Activated T-helper 2 cell treated with anti-CD3 and anti-CD28 coated beads, Interferon-gamma antibody, Interleukin-2, Interleukin-4, amounts not matched to agents 10 μg/mL and 5 μg/mL and 100 μg/mL, durations not matched to agents 14 hours and 24 hours and 36 hours (primary cell): Measurements from ENCODE around the gene MTMR1. TPM values are rescaled to one million over a fixed set of nuclear protein-coding genes. Genes with fewer than 3 reads are reported as not detected.
A peak's percentile ranks its signal among the peaks of the same experiment; 100 is the strongest.

Experiments used
- DNase-seq: peaks from one replicate; pipeline ENCODE4 v3.0.0; 2021; ENCODE audit warnings: low spot score
- H3K27ac Mint-ChIP-seq: one replicate; pipeline ENCODE4 v1.8.0; 2021; ENCODE audit warnings: mixed read lengths
- H3K27me3 Mint-ChIP-seq: one replicate; pipeline ENCODE4 v1.8.0; 2021; ENCODE audit warnings: low read depth, mixed read lengths
- H3K36me3 Mint-ChIP-seq: one replicate; pipeline ENCODE4 v1.8.0; 2021; ENCODE audit warnings: low read depth, mixed read lengths
- H3K4me1 Mint-ChIP-seq: one replicate; pipeline ENCODE4 v1.8.0; 2021; ENCODE audit warnings: low read depth, mixed read lengths
- H3K4me3 Mint-ChIP-seq: one replicate; pipeline ENCODE4 v1.8.0; 2021; ENCODE audit warnings: low read depth, mild to moderate bottlenecking, moderate library complexity, mixed read lengths
- H3K9me3 Mint-ChIP-seq: one replicate; pipeline ENCODE4 v1.8.0; 2021; ENCODE audit warnings: mixed read lengths
- intact Hi-C: fragments of 100-400 bp; cut with micrococcal nuclease; formaldehyde crosslinking; loops from one replicate; pipeline ENCODE4 v1.15.1; 2023
- total RNA-seq: library from RNA; stranded (reverse); gene quantifications from 2 replicates; pipeline ENCODE4 v1.2.3, GENCODE V29; 2022

Gene MTMR1
- total RNA-seq, 1 donor from 2014 or later = 32.5 TPM

DNA sequence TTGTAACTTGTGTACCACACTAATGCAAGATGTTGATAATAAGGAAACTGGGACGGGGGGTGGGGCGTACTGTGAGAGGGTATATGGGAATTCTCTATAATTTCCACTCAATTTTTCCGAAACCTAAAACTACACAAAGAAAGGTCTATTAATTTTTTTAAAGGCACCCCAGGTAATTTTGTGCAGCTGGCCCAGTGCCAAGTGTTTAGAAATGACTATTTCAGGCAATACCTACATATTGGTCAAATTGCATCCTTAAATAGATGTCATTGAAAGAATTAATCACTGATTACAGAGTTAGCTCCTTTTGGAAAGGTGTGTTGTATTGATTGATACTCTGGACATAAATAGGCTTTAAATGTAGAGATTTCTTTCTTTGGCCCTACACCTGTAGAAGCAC is 10.1 kb upstream of the MTMR1 start:
- no peak for DNase-seq
- Mint-ChIP-seq H3K4me1 (peaks cover 2% of the 10 kb centered on the region), H3K36me3 (no peaks in the 10 kb centered on the region), H3K4me3 (no peak overlapping the region), H3K27ac (no peak overlapping the region), H3K9me3 (no peaks in the 10 kb centered on the region), H3K27me3 (no peaks in the 10 kb centered on the region)
- intact Hi-C loops = loop anchor here (1.0 to 5.0 kb wide), 2 partner anchors 33 to 721 kb away; no protein-coding TSS in a partner anchor

DNA sequence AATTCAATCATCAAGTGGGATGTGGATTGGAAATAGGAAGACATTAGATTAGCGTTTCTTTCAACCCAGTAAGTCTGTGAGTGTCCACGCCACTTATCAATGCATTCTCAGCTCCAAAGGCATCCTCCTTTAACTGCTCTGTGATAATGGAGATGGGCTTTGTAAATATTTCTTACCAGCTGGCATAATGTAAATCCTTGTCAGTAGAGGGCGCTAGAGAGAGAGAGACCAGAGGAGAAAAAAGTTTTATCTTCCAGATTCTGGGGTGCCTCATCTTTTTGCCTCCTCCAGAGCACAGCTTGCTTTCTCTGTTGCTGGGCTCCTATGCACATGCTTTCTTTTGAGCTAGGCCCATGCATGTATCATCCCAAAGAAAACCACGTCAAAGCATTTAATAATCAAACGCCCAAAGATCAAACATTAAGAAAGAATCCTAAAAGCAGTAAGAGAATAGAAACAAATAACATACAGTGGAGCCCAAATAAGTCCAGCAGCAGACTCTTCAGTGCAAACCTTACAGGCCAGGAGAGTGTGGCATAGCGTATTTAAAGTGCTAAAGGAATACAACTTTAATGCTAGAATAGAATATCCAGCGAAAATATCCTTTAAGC is 9.6 kb upstream of the MTMR1 start:
- H3K27me3 Mint-ChIP-seq = no peaks in the 10 kb centered on the region
- DNase-seq = no peak
- intact Hi-C loops = loop anchor here (1.0 to 5.0 kb wide), 2 partner anchors 33 to 721 kb away; no protein-coding TSS in a partner anchor
- peaks cover 5% of the 10 kb centered on the region for H3K4me1 Mint-ChIP-seq
- no peaks in the 10 kb centered on the region for H3K9me3 Mint-ChIP-seq
- H3K36me3 Mint-ChIP-seq = no peaks in the 10 kb centered on the region
- H3K27ac Mint-ChIP-seq = no peak overlapping the region
- no peak overlapping the region for H3K4me3 Mint-ChIP-seq

DNA sequence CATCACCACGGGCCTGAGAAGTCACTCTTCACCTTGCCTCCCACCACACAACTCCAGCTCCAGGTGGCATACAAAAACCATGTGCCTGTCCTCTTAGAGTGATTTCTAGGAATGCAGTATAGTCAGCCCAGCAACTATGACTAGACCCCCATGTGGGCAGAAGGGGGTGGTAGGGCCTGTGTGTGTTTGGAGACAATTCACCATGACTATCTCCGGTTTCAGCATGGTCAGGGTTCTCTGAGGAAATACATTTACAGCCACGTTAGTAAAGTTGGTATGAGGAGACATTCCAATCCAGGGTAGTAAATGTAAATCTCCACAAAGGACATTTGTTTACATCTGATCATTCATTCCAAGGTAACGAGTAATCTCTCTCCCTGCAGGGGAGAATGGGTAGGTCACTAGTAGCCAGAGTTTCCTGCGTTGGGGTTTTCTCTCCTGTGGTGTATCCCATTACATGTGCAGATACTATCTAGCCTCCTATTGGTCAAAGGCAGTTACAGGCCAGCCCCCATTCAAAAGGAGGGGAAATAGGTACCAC is 4.2 kb upstream of the MTMR1 start:
- intact Hi-C loops = no loop called here
- Mint-ChIP-seq H3K36me3 (peaks cover 8% of the 10 kb centered on the region), H3K27ac (no peak overlapping the region), H3K9me3 (no peaks in the 10 kb centered on the region), H3K4me1 (peaks cover 22% of the 10 kb centered on the region), H3K4me3 (no peak overlapping the region), H3K27me3 (no peaks in the 10 kb centered on the region)
- no peak for DNase-seq

DNA sequence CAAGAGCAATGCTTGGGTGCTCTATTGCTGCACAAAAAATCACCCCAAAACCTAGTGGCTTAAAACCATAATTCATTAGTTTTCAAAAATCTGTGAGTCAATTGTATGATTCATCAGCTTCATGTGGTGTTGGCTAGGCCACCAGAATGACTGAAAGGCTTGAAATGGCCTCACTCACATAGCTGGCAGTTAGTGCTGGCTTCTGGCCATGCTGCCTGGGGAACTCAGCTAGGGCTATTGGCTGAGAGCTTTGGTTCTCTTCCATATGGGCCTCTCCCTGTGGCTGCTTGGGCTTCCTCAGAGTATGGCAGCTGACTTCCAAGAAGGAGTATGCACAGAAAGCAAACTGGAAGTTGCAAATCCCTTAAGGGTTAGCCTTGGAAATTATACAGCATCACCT is 3.1 kb upstream of the MTMR1 start:
- Mint-ChIP-seq H3K27ac (peak overlapping the region; percentile 12), H3K4me1 (peaks cover 30% of the 10 kb centered on the region), H3K36me3 (peaks cover 11% of the 10 kb centered on the region), H3K4me3 (no peak overlapping the region), H3K27me3 (no peaks in the 10 kb centered on the region), H3K9me3 (no peaks in the 10 kb centered on the region)
- intact Hi-C loops = loop anchor here (5.0 to 10.0 kb wide), 3 partner anchors 328 to 1145 kb away; partner anchors contain the start of genes EOLA1, EOLA2, HSFX3 and MAMLD1
- no peak for DNase-seq

DNA sequence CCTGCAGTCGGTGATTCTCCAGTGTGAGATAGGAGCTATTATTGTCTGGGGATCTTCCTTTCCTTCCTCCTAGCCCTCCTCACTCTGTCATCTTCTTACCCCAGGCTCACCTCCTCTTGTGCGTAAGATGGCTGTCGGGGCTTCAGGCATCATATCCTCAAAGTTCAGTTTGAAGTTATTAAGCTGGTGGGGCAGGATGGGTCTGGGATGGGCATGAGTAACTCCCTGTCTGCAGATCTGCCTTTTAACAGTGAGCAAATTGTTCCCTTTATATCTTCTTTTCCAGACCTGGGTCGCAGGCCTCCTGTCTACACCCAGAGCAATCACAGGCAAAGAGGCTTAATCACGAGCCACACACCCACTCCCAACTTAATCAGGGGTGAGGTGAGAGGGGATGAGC is 900 bp upstream of the MTMR1 start:
- no peaks in the 10 kb centered on the region for H3K27me3 Mint-ChIP-seq
- H3K27ac Mint-ChIP-seq = peak overlapping the region; percentile 96
- DNase-seq = no peak
- H3K4me1 Mint-ChIP-seq = peaks cover 50% of the 10 kb centered on the region
- no peaks in the 10 kb centered on the region for H3K9me3 Mint-ChIP-seq
- intact Hi-C loops = loop anchor here (5.0 to 10.0 kb wide), 3 partner anchors 330 to 1147 kb away; partner anchors contain the start of genes EOLA1, EOLA2, HSFX3 and MAMLD1
- H3K36me3 Mint-ChIP-seq = peaks cover 20% of the 10 kb centered on the region
- H3K4me3 Mint-ChIP-seq = peak overlapping the region; percentile 87

DNA sequence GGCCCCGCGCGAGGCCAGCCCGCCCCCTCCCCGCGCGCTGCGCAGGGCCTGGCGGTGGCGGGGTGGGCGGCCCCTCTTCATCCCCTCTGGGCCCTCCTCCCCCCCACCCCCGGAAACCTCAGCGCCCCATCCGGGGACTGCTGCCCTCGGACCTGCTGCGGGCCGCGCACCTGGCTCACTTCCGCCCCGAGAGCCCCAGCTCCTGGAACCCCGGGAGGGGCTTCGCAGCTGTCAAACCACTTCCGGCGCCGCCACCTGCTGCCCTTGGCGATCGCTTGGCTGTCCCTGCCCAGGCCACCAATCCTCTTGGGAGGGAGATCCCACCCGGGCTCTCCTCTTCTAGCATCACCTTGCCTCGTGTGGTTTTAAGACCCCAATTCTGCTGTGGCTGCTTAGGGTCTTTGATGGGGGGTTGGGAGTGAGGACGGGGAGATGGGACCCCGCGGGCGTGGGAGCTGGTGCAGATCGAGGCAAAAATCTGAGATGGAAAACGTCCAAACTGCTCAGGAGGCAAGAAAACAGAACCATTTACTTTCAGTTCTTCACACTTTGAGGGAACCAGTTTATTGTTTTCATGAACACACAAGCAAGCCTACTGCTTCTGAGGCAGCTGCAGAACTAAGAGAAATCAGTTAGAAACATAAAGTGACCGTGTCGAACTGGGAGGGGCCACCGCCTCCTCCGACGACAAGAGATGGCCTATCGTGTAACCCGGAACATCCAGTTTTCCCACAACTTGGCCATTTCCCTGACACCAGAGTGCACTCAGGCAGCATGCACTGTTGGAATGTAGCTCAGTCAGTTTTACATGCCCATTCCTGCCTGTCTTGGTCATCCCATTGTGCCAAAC is 754 bp downstream of the MTMR1 start:
- H3K9me3 Mint-ChIP-seq = no peaks in the 10 kb centered on the region
- H3K27me3 Mint-ChIP-seq = no peaks in the 10 kb centered on the region
- intact Hi-C loops = loop anchor here (2.0 to 10.0 kb wide), 4 partner anchors 119 to 1149 kb away; partner anchors contain the start of genes EOLA1, EOLA2, HSFX3 and MAMLD1
- peak overlapping the region; percentile 84 for H3K4me3 Mint-ChIP-seq
- peaks cover 20% of the 10 kb centered on the region for H3K36me3 Mint-ChIP-seq
- DNase-seq = peak; percentile 63
- H3K4me1 Mint-ChIP-seq = peaks cover 52% of the 10 kb centered on the region
- peak overlapping the region; percentile 92 for H3K27ac Mint-ChIP-seq

DNA sequence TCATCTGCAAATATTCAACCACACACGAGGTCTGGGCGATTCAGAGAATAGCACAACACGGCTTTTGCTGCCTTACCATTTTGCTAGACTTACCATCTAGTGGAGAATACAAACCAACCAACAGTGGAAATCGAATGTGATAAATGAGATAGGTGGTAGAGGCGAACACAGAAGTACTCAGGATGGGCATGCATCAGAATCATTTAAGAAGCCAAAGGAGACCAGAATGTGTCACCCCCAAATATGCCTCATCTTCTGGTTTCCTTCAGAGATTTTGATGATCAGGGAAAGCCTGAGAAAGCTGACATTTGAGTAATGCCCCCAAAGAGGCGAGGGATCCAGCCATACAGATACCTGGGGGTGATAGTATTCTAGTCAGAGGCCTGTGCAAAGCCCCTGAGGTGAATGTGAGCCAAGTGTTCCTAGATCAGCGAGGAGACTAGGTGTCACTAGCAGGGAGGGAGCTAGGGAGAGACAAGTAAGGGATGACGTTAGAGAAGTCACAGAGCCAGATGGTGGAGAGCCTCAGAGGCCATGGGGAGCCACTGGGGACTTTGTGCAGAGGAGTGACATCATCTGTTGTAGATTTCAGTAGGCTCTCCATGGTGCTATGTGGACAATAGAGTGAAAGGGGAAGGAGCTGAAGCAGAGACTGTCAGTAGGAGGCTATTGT is 1.7 kb downstream of the MTMR1 start:
- peak overlapping the region; percentile 76 for H3K4me3 Mint-ChIP-seq
- H3K36me3 Mint-ChIP-seq = peaks cover 20% of the 10 kb centered on the region
- peaks cover 52% of the 10 kb centered on the region for H3K4me1 Mint-ChIP-seq
- H3K27me3 Mint-ChIP-seq = no peaks in the 10 kb centered on the region
- no peak for DNase-seq
- intact Hi-C loops = loop anchor here (1.0 to 10.0 kb wide), 6 partner anchors 9 to 1150 kb away; partner anchors contain the start of genes EOLA1, EOLA2, HSFX3 and MAMLD1
- H3K27ac Mint-ChIP-seq = peak overlapping the region; percentile 92
- no peaks in the 10 kb centered on the region for H3K9me3 Mint-ChIP-seq

DNA sequence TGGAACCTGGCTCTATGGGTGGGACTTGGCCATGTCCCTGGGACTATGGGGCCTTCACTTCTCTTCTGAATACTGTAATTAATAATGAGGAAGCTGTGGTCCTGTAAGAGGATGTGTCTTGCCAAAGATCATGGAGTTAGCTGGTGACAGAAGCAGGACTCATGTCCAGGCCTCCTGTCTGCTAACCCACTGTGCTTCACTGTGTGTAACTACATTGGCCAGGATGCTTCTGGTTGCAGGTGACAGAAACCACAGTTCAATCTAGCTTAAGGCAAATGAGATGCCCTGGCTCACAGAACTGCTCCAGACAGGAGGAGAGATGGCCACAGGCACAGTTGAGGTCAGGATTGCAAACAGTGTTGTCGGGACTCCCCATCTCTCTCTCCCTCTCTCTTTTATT is 3.1 kb downstream of the MTMR1 start:
- DNase-seq = no peak
- no peaks in the 10 kb centered on the region for H3K27me3 Mint-ChIP-seq
- H3K36me3 Mint-ChIP-seq = peaks cover 20% of the 10 kb centered on the region
- H3K27ac Mint-ChIP-seq = peak overlapping the region; percentile 92
- peak overlapping the region; percentile 76 for H3K4me3 Mint-ChIP-seq
- no peaks in the 10 kb centered on the region for H3K9me3 Mint-ChIP-seq
- peaks cover 44% of the 10 kb centered on the region for H3K4me1 Mint-ChIP-seq
- intact Hi-C loops = loop anchor here (5.0 to 10.0 kb wide), 3 partner anchors 214 to 1152 kb away; partner anchors contain the start of genes EOLA1, EOLA2 and HSFX3

DNA sequence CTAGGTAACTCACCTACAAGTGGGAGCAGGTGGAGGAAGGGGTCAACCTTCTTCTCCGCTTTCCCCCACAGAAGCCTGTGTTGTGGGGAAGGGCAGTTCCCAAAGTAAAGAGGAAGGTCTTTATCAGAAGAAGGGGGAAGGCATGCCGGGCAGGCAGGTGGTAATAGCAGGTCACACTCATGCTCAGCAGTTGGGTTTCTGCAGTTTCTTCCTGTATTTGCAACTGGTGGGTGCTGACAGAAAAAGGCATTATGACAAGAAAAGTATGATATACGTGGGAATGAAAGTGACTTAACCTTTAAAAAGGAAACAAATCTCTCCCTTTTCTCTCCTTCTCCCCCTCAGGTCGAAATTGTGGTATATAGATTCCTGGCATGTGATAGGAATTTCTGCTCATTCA is 3.7 kb downstream of the MTMR1 start:
- no peak for DNase-seq
- Mint-ChIP-seq H3K4me3 (no peak overlapping the region), H3K27ac (peak overlapping the region; percentile 92), H3K27me3 (no peaks in the 10 kb centered on the region), H3K9me3 (no peaks in the 10 kb centered on the region), H3K36me3 (peaks cover 26% of the 10 kb centered on the region), H3K4me1 (peaks cover 41% of the 10 kb centered on the region)
- intact Hi-C loops = loop anchor here (5.0 to 10.0 kb wide), 3 partner anchors 215 to 1152 kb away; partner anchors contain the start of genes EOLA1, EOLA2 and HSFX3

DNA sequence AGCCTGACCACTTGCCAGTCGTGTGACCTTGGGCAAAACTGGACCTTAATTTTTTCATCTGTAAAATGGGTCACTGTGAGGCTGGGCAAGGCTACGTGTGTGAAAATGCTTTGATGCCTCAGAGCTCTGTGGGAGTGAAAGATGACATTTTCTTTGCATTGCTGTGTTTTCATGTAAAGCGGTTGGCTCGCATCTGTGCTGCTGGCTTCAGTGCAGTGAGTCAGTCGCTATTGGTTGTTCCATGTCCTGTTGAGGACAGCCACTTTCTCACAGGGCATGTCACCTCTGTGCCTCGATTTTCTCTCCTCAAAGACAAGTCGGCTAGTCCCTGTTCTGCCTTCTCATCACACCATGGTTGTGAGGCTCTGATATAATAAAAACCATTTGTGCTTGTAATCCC is 4.4 kb downstream of the MTMR1 start:
- H3K9me3 Mint-ChIP-seq = no peaks in the 10 kb centered on the region
- H3K4me1 Mint-ChIP-seq = peaks cover 38% of the 10 kb centered on the region
- H3K27me3 Mint-ChIP-seq = no peaks in the 10 kb centered on the region
- H3K4me3 Mint-ChIP-seq = peak overlapping the region; percentile 18
- H3K27ac Mint-ChIP-seq = peak overlapping the region; percentile 92
- intact Hi-C loops = loop anchor here (5.0 to 10.0 kb wide), 3 partner anchors 215 to 1153 kb away; partner anchors contain the start of genes EOLA1, EOLA2 and HSFX3
- peaks cover 29% of the 10 kb centered on the region for H3K36me3 Mint-ChIP-seq
- DNase-seq = no peak

DNA sequence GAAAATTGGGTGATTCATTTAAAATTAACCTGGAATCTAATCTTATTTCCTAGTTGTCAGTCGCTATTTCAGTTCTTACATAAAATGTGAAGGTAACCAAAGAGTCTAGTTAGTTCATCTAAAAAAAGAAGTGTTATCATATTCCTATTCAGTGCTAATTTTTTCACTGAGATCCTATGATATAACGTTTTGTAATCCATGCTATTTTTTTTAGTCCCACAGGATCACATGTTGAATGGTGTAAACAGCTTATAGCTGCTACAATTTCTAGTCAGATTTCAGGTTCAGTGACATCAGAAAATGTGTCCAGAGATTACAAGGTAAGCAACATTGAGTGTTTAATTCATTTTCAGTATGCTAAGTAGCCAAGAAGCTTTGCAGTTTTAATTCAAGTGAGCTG is 5.8 kb downstream of the MTMR1 start:
- intact Hi-C loops = loop anchor here (5.0 to 10.0 kb wide), 3 partner anchors 217 to 1154 kb away; partner anchors contain the start of genes EOLA1, EOLA2 and HSFX3
- no peak for DNase-seq
- H3K4me3 Mint-ChIP-seq = no peak overlapping the region
- H3K27ac Mint-ChIP-seq = no peak overlapping the region
- H3K27me3 Mint-ChIP-seq = no peaks in the 10 kb centered on the region
- peaks cover 42% of the 10 kb centered on the region for H3K4me1 Mint-ChIP-seq
- H3K36me3 Mint-ChIP-seq = peaks cover 38% of the 10 kb centered on the region
- no peaks in the 10 kb centered on the region for H3K9me3 Mint-ChIP-seq

DNA sequence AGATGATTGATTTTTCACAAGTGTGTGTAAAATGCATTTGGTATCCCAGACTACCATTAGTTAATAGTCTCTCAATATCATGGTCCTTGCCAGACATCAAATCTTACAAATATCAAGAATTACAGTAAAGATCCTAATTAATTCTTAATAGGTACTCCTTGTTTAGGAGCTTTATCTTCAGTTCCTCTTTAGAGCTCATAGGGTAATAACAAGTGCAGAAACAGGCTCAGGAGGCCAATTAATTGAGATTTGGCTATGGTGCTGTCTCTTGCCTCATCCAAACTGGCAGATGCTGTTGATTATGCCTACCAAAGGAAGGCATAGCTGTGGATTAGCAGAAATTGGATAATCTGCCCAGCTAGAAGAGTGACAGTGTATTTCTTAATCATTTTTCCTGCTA is 6.9 kb downstream of the MTMR1 start:
- no peak overlapping the region for H3K4me3 Mint-ChIP-seq
- H3K4me1 Mint-ChIP-seq = peaks cover 44% of the 10 kb centered on the region
- intact Hi-C loops = loop anchor here (10.0 kb wide), 1 partner anchor 65 kb away; no protein-coding TSS in a partner anchor
- DNase-seq = no peak
- H3K27ac Mint-ChIP-seq = no peak overlapping the region
- H3K27me3 Mint-ChIP-seq = no peaks in the 10 kb centered on the region
- peaks cover 47% of the 10 kb centered on the region for H3K36me3 Mint-ChIP-seq
- H3K9me3 Mint-ChIP-seq = no peaks in the 10 kb centered on the region
